ENCODE measurements around the gene F7. TPM values are rescaled to one million over a fixed set of nuclear protein-coding genes. Genes with fewer than 3 reads are reported as not detected.
A peak's percentile ranks its signal among the peaks of the same experiment; 100 is the strongest.

Gene F7
- total and polyA plus RNA-seq, 2 of the 4 experiments (the other 2 are of a cell fraction): under 0.01 to 0.07 TPM

- CTCF ChIA-PET: no interaction called here
- POLR2A ChIA-PET (ENCODE audit: unreplicated experiment): no interaction called here
- Histone ChIP-seq H3K36me3 (ENCODE audit: control insufficient read depth, insufficient read depth, low read length) (no peaks in the 10 kb centered on the region), H3K79me1 (ENCODE audit: low read depth in 1 of 2, low read length in 2 of 2) (no peaks in the 10 kb centered on the region), H3K27me3 (ENCODE audit: control insufficient read depth, insufficient read depth, low read length) (peaks cover 32% of the 10 kb centered on the region), H3K27ac (ENCODE audit: insufficient read depth, low read length) (no peak overlapping the region), H3K23ac (ENCODE audit: low read depth, low read length) (no peak overlapping the region), H3K9ac (ENCODE audit: low read depth, low read length) (no peak overlapping the region), H4K91ac (ENCODE audit: insufficient read depth, low read depth, low read length) (no peak overlapping the region), H2AK5ac (ENCODE audit: low read depth, low read length) (peak overlapping the region; percentile 39; the same call in 1 of the 2 replicates), H3K9me3 (ENCODE audit: control insufficient read depth, insufficient read depth, low read length) (peaks cover 8% of the 10 kb centered on the region; the same call in 1 of the 2 replicates), H3K4ac (ENCODE audit: low read depth, low read length) (no peak overlapping the region), H3K14ac (replicated peaks; ENCODE audit: low read depth, low read length) (no peak overlapping the region), H2BK15ac (ENCODE audit: low read depth, low read length) (no peak overlapping the region), H3K4me2 (ENCODE audit: low read depth, low read length) (no peak overlapping the region), H2BK120ac (ENCODE audit: low read depth, low read length) (no peak overlapping the region), H3K56ac (ENCODE audit: extremely low read depth, insufficient read depth, low read length) (no peak overlapping the region), H2BK5ac (ENCODE audit: low read depth, low read length, poor library complexity, severe bottlenecking) (no peak overlapping the region), H4K5ac (ENCODE audit: low read depth, low read length) (no peak overlapping the region), H3K9me1 (ENCODE audit: insufficient read depth, low read length) (no peaks in the 10 kb centered on the region), H3K4me1 (ENCODE audit: control insufficient read depth, insufficient read depth, low read length) (peaks cover 5% of the 10 kb centered on the region; the same call in 1 of the 2 replicates), H3K18ac (ENCODE audit: low read depth, low read length) (no peak overlapping the region), H2BK20ac (ENCODE audit: low read depth, low read length) (no peak overlapping the region), H2AK9ac (replicated peaks; ENCODE audit: low read depth, low read length, poor library complexity) (no peak overlapping the region), H2AFZ (replicated peaks; ENCODE audit: low read length, poor library complexity) (no peak overlapping the region), H4K20me1 (ENCODE audit: insufficient read depth, low read length) (no peaks in the 10 kb centered on the region), H4K8ac (ENCODE audit: low read depth in 2 of 2, low read length in 2 of 2) (no peak overlapping the region), H3K4me3 (ENCODE audit: insufficient read depth, low read depth, low read length) (no peak overlapping the region)
- in situ Hi-C loops (cut with MboI; ENCODE audit: low sequenced_read_pairs) (no loop called here), intact Hi-C loops (cut with micrococcal nuclease) (no loop called here), dilution Hi-C loops (cut with HindIII; ENCODE audit: low sequenced_read_pairs, unreplicated experiment) (no loop called here)
- no peak for TF ChIP-seq POLR2A (IDR thresholded peaks at IDR 0.05; ENCODE audit: low read depth, low read length)
- TF ChIP-seq RCOR1 (IDR thresholded peaks at IDR 0.05; ENCODE audit: insufficient replicate concordance, low read length): no peak
- TF ChIP-seq ELK1 (IDR thresholded peaks at IDR 0.05; ENCODE audit: borderline replicate concordance, low read depth, low read length): no peak
- no peak for TF ChIP-seq CEBPB (IDR thresholded peaks at IDR 0.05; ENCODE audit: low read depth, low read length)
- no peak for TF ChIP-seq MXI1 (IDR thresholded peaks at IDR 0.05; ENCODE audit: borderline replicate concordance, low read depth, low read length)
- no peak for TF ChIP-seq USF2 (IDR thresholded peaks at IDR 0.05; ENCODE audit: low read depth, low read length)
- no peak for TF ChIP-seq NFE2L2 (IDR thresholded peaks at IDR 0.05; ENCODE audit: low read depth, low read length)
- TF ChIP-seq SMC3 (IDR thresholded peaks at IDR 0.05; ENCODE audit: low read depth, low read length): no peak
- TF ChIP-seq BHLHE40 (IDR thresholded peaks at IDR 0.05; ENCODE audit: low read depth, low read length): no peak
- TF ChIP-seq MAZ (IDR thresholded peaks at IDR 0.05; ENCODE audit: borderline replicate concordance, low read depth, low read length): no peak
- no peak for TF ChIP-seq RAD21 (IDR thresholded peaks at IDR 0.05; ENCODE audit: low read length)
- ATAC-seq (ENCODE audit: low read depth) (no peak), DNase-seq (no peak)
- BruUV-seq (replicated peaks): no TSS peak
- WGBS, 2 experiments (ENCODE audit: extremely low coverage in 2 of 2, insufficient read length in 1 of 2): 69% methylated on average over 2 of the region's 9 CpGs; no CpG with 5 or more reads in 1 of the 2 experiments
These were observed 7.6 kb downstream of the F7 start for GRCh38 chr13:113112893-113113845.
